SIG-M5 (cell line): ENCODE measurements around the gene RASD2.

Source experiments
- DNase-seq: peaks from one replicate; lab custom pipeline; 2025; lab: John Stamatoyannopoulos, UW

The RASD2 gene

GRCh38 chr22:35518811-35519210 is 21.8 kb upstream of the RASD2 start:
- DNase-seq: no peak

DNA sequence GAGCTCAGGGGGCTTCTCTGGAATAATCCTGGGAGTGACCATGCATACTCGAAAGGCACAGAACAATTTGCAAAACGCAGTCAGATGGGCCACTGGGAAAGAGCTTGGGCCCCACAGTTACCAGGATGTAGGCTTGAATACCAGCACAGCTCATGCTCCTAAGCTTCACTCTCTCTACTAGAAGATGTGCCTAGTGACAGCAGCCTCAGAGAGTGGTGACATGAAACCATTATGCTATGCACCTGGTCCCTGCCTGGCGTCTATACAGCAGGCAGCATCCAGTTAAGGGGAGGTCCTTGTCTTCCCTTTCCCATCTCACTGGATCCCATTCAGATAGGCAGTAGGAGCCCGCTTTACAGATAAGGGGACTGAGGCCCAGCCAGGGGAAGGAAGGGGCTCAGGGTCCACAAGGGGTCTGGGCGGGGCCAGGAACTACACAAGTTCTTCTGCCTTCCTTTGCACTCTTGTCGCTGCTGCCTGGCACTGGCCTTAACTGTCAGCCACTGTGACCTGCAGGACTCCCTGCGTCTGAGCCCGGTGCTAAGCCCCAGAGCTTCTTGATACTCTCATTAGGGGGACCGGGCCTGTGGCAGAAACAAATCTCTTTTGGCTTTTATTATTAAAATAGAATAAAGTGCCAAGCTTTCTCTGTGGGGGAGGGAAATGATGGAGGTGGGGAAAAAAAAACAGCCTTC is 21.2 kb upstream of the RASD2 start:
- DNase-seq: no peak

- DNase-seq: no peak
Measured at GRCh38 chr22:35521358-35522224, 19.0 kb upstream of the RASD2 start.

DNA sequence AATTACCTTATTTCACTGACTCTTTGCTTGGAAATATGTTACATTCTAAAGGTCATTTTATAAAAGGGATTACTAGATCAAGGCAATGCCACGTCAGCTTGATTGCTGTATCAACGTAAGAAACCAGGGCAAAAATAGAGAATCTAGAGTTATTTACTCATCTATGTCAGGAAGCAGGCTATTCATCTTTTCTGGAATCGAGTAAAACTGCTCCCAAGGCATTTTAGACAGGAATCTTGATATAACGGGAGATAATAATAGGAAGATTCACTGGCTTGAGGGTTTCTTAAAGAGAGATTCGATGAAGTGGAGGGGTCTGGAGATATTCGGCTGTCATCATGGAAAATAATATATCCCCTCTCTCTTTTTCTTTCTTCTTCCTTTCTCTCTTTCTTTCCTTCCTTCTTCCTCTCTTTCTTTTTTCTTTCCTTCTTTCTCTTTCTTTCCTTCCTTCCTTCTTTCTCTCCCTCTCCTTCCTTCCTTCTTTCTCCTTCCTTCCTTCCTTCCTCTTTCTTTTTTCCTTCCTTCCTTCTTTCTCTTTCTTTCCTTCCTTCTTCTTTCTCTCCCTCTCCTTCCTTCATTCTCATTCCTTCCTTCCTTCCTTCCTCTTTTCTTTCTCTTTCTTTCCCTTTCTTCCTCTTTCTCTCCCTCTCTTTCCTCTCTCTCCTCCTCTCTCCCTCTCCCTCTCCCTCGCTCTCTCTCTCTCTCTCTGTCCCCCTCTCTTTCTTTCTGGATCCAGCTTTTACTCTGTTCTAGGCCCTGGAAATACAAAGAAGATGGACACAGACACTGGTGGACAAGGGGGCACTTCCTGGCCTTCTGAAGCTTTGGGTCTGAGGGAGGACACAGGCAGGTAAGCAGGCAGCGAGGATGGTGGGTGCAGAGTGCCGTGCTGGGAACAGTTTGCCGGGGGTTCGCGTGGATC is 18.1 kb upstream of the RASD2 start:
- no peak for DNase-seq

DNA sequence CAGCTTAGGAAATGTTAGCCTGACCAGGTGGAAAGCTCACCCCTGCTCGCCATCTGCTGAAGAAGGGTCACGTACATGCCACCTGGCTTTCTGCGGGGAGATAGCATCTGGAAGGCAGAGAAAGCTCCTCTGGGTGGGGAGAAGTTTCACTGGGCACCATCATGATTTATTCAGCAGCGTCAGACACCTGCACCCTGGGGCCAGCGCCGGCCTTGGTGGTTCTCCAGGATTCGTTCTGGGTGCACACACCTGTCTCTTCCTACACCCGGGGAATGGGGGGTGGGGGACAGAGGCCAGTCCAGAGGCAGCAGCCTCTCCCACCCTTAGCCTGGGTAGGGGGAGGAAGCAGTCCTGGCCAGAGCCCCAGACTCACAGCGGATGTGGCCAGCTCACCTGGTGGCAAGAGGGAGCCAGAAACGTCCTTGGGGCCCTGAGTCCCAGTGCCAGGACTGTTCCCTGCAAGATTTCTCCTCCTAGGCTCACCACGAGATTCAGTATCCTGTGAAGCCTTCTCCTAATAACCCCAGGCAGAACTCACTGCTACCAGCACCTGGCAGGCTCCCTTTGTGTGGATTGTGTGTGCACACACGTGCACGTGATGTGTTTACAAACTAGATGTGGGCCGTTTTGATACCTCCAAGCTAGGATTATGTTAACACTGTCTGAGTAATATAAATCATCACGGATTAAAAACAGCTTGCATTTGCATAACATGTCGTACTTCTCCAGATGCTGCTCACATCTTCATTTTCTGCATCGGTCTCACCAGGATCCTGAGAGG is 17.3 kb upstream of the RASD2 start:
- DNase-seq: no peak

GRCh38 chr22:35524966-35525686 is 15.5 kb upstream of the RASD2 start:
- DNase-seq: no peak

- DNase-seq: no peak
Measured at GRCh38 chr22:35525687-35526332, 14.8 kb upstream of the RASD2 start.

GRCh38 chr22:35526333-35526979 is 14.2 kb upstream of the RASD2 start:
- no peak for DNase-seq

DNA sequence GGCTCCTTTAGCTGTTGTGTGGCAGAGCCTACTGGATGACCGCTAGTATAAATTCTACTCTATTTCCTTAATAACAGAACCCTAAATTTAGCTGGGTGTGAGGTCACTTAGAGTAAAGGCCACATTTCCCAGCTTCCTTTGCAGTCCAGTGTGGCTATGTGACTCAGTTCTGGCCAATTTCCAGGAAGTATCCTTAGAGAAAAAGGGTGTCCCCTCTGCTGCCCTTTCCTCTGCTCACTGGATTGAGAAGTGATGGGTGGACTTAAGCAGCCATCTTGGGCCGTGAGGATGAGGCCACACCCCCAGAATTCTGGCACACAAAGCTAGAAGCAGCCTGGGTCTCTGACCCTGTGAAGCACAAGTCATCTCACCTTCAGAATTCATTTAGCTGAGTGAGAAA is 11.7 kb upstream of the RASD2 start:
- no peak for DNase-seq

GRCh38 chr22:35530700-35531099 is 9.9 kb upstream of the RASD2 start:
- DNase-seq: no peak

DNA sequence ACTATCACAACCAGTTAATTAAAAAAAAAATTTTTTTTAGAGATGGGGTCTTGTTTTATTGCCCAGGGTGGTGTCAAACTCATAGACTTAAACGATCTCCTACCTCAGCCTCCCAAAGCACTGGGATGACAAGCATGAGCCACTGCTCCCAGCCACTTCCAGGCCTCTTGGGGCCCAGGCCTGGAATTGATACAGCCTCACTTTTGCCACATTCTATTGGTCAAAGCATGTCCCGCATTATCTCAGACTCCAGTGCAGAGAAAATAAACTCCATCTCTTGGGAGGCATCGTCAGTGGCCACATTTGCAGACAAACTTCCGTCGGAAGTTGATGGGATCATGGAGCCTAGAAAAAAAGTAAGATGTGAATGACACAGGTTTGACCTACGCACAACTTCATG is 9.4 kb upstream of the RASD2 start:
- no peak for DNase-seq

DNA sequence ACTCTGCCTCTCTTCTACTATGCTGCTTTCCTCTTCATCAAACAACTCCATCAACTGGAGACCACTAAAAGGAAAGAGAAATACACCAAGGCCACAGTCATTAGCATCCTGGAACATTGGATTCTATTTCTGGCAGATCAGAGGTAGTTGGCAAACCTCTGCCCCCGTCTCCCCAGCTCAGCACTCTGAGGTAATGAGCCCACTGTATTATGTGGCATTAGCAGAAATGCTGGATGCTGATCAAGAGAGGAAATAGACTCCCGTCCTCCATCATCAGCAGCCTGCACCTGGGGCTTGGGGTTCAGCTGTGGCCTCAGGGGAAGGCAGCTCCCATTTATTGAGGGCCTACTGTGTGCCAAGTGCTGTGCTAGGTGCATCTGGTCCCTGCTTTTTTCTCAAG is 9.0 kb upstream of the RASD2 start:
- DNase-seq: no peak

- DNase-seq: no peak
Measured at GRCh38 chr22:35533365-35534029, 7.1 kb upstream of the RASD2 start.

- DNase-seq: no peak
Measured at GRCh38 chr22:35534091-35534490, 6.5 kb upstream of the RASD2 start.

GRCh38 chr22:35537232-35537631 is 3.4 kb upstream of the RASD2 start:
- no peak for DNase-seq

DNA sequence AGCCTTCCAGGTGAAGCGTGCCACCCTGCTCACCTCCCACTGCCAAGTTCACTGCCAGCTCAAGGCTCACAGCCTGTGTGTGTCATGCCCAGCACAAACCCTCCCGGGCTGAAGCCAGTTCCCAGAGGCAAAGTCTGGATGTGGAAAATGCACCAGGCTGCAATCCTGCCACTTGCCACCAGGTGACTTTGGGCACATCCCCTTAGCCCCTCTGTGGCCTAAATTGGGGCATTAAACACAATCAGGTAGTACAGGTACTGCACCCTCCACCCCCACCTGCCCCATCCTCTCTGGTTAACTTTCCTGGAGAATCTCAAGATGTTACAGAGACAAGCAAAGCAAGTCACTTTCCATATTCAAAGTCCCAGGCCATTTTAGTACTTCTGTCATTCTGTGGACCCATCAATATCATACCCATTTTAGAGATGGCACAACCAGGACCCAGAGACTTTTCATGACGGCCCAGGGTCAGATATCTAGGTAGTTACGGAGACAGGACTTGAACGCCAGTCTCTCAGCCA is 1.8 kb upstream of the RASD2 start:
- DNase-seq: no peak

DNA sequence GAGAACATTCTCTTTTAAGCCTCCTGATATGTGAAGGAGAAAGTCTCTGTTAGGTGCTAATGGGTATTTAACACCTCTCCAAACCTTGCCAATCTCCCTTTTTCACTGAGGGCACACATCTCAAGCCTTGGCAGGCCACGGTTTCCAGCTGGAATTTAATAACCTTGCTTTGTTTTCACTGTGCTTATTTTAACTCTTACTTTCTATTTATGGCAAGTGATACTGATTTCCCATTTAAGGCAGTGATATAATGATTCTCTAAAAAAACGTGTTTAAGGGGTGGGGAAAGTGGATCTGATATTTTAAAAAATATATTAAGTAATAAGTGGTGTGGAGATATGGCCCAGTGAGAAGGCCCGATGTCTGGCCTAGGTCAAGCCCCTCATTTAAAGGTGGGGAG is 1.1 kb upstream of the RASD2 start:
- DNase-seq: no peak

GRCh38 chr22:35539910-35540594 is 579 bp upstream of the RASD2 start:
- DNase-seq: no peak
